K562 (cell line): ENCODE data around the gene ODAPH. TPM values are rescaled to one million over a fixed set of nuclear protein-coding genes. Genes with fewer than 3 reads are reported as not detected.
A peak's percentile ranks its signal among the peaks of the same experiment; 100 is the strongest.

Source experiments
- ASH1L ChIP-seq: fragments of 450-650 bp; IDR thresholded peaks from 2 replicates; pipeline ENCODE4 v1.6.1; 2018; ENCODE audit warnings: borderline replicate concordance, mild to moderate bottlenecking, low read depth; ENCODE audit not compliant: partially characterized antibody
- ATF1 ChIP-seq, 2 experiments: fragments of 450-650 bp in 1 of 2; IDR thresholded peaks; 2 replicates each; pipeline ENCODE4 v1.6.1; 2016; ENCODE audit warnings: missing compliant biosample characterization in 1 of 2, missing genetic modification characterization in 1 of 2
- EWSR1 ChIP-seq: fragments of 450-650 bp; IDR thresholded peaks from 2 replicates; pipeline ENCODE4 v1.6.1; 2018; ENCODE audit warnings: borderline replicate concordance, mild to moderate bottlenecking, low read depth, moderate library complexity; ENCODE audit not compliant: partially characterized antibody
- FOXP1 ChIP-seq: sonication (generic); formaldehyde crosslinking; IDR thresholded peaks from 2 replicates; pipeline ENCODE4 v1.8.0; 2022; ENCODE audit warnings: mild to moderate bottlenecking, missing genetic modification reagents
- GABPB1 ChIP-seq: sonication (generic); formaldehyde crosslinking; IDR thresholded peaks from 2 replicates; pipeline ENCODE4 v1.8.0; 2022; ENCODE audit warnings: mild to moderate bottlenecking, missing genetic modification reagents
- HDAC2 ChIP-seq: fragments of 450-650 bp; IDR thresholded peaks from 2 replicates; pipeline ENCODE4 v1.6.1; 2016; ENCODE audit warnings: mild to moderate bottlenecking
- HLTF ChIP-seq: fragments of 450-650 bp; IDR thresholded peaks from 2 replicates; pipeline ENCODE4 v1.6.1; 2016
- JUNB ChIP-seq: fragments of 450-650 bp; formaldehyde crosslinking; conservative IDR thresholded peaks from 2 replicates; pipeline ENCODE4 v1.4.0; 2020; ENCODE audit warnings: mild to moderate bottlenecking
- KLF13 ChIP-seq: fragments of 450-650 bp; IDR thresholded peaks from 2 replicates; pipeline ENCODE4 v1.6.1; 2016; ENCODE audit warnings: missing genetic modification characterization, low read depth, mild to moderate bottlenecking, missing compliant biosample characterization, moderate library complexity, borderline replicate concordance
- KLF16 ChIP-seq: IDR thresholded peaks from 2 replicates; pipeline ENCODE4 v1.6.1; 2016; ENCODE audit warnings: antibody characterized with exemption
- L3MBTL2 ChIP-seq: fragments of 450-650 bp; IDR thresholded peaks from 2 replicates; pipeline ENCODE4 v1.6.1; 2016; ENCODE audit warnings: mild to moderate bottlenecking, moderate library complexity
- MXI1 ChIP-seq: IDR thresholded peaks from 2 replicates; pipeline ENCODE4 v1.6.1; 2011; ENCODE audit warnings: low read depth, mild to moderate bottlenecking, improper control_type of control experiment, low read length
- NELFE ChIP-seq: IDR thresholded peaks from 2 replicates; pipeline ENCODE4 v1.6.1; 2011; ENCODE audit warnings: mild to moderate bottlenecking; ENCODE audit not compliant: insufficient read depth, insufficient read length
- POLR2AphosphoS5 ChIP-seq: IDR thresholded peaks from 2 replicates; pipeline ENCODE4 v1.6.1; 2011; ENCODE audit warnings: mild to moderate bottlenecking, low read depth, low read length, moderate library complexity; ENCODE audit not compliant: control insufficient read depth, insufficient read depth
- RNF2 ChIP-seq: sonication (generic); IDR thresholded peaks from 2 replicates; pipeline ENCODE4 v1.6.1; 2016
- RUNX1 ChIP-seq: sonication (generic); IDR thresholded peaks from 2 replicates; pipeline ENCODE4 v1.6.1; 2016; ENCODE audit warnings: antibody characterized with exemption, low read depth
- SMAD4 ChIP-seq: fragments of 250-450 bp; sonication (Bioruptor Pico); conservative IDR thresholded peaks from 2 replicates; pipeline ENCODE4 v1.8.0; 2021; ENCODE audit warnings: inconsistent platforms, mild to moderate bottlenecking, moderate library complexity
- TOE1 ChIP-seq, 2 experiments: fragments of 450-650 bp in 1 of 2; sonication (generic) in 1 of 2; formaldehyde crosslinking in 1 of 2; IDR thresholded peaks; 2 replicates each; pipeline versions ENCODE4 v1.7.1 to v1.8.0; 2016 to 2022; ENCODE audit warnings: borderline replicate concordance in 2 of 2, mild to moderate bottlenecking in 2 of 2, antibody characterized with exemption in 1 of 2, inconsistent platforms in 1 of 2, low read depth in 1 of 2, missing genetic modification reagents in 1 of 2, moderate library complexity in 1 of 2
- ZBTB26 ChIP-seq: fragments of 450-650 bp; formaldehyde crosslinking; IDR thresholded peaks from 2 replicates; pipeline ENCODE4 v1.4.0; 2022; ENCODE audit warnings: missing genetic modification characterization
- ZNF408 ChIP-seq: fragments of 250-450 bp; sonication (Bioruptor Pico); IDR thresholded peaks from 2 replicates; pipeline ENCODE4 v1.4.0; 2020; ENCODE audit warnings: low read depth, mild to moderate bottlenecking, moderate library complexity
- ZNF707 ChIP-seq: fragments of 250-450 bp; sonication (Bioruptor Pico); conservative IDR thresholded peaks from 2 replicates; pipeline ENCODE4 v1.8.0; 2022; ENCODE audit warnings: inconsistent platforms, mild to moderate bottlenecking, moderate library complexity
- polyA plus RNA-seq, 8 experiments: library from polyadenylated mRNA; depleted of rRNA in 4 of 8; stranded (reverse) in 5 of 8; unstranded in 3 of 8; fragments of >200 nt; fragmentation: Nextera tagmentation in 2 of 8; fragmentation: Illumina TruSeq in 1 of 8; extraction: Ambion mirVana in 2 of 8; extraction: Trizol in 1 of 8; gene quantifications; 2 replicates each; pipeline versions ENCODE4 v1.2.1 to v1.2.3, GENCODE V29; 2011 to 2014; ENCODE audit warnings: inconsistent platforms in 1 of 8, missing spikeins in 1 of 8
- total RNA-seq, 7 experiments: library from RNA; depleted of rRNA in 6 of 7; stranded (reverse); fragments of >200 nt in 6 of 7; fragmentation: Illumina TruSeq in 2 of 7; extraction: Trizol in 2 of 7; gene quantifications; 2 replicates each; pipeline versions ENCODE4 v1.2.1 to v1.2.3, GENCODE V29; 2011 to 2021; ENCODE audit warnings: low replicate concordance in 1 of 7
- TF ChIP-seq, protein P1 (sequence below): fragments of 250-450 bp; sonication (Bioruptor Pico); IDR thresholded peaks from 2 replicates; pipeline ENCODE4 v1.8.0; 2022; ENCODE audit warnings: moderate library complexity, mild to moderate bottlenecking, inconsistent platforms
- TF ChIP-seq, protein P2 (sequence below): fragments of 250-450 bp; sonication (Bioruptor Pico); IDR thresholded peaks from 2 replicates; pipeline ENCODE4 v1.9.0; 2021; ENCODE audit warnings: mild to moderate bottlenecking, inconsistent platforms

ODAPH gene
- total and polyA plus RNA-seq, 9 of the 15 experiments (the other 6 are each of a cell fraction or from before 2014, with no cell fraction given), result not detected

DNA sequence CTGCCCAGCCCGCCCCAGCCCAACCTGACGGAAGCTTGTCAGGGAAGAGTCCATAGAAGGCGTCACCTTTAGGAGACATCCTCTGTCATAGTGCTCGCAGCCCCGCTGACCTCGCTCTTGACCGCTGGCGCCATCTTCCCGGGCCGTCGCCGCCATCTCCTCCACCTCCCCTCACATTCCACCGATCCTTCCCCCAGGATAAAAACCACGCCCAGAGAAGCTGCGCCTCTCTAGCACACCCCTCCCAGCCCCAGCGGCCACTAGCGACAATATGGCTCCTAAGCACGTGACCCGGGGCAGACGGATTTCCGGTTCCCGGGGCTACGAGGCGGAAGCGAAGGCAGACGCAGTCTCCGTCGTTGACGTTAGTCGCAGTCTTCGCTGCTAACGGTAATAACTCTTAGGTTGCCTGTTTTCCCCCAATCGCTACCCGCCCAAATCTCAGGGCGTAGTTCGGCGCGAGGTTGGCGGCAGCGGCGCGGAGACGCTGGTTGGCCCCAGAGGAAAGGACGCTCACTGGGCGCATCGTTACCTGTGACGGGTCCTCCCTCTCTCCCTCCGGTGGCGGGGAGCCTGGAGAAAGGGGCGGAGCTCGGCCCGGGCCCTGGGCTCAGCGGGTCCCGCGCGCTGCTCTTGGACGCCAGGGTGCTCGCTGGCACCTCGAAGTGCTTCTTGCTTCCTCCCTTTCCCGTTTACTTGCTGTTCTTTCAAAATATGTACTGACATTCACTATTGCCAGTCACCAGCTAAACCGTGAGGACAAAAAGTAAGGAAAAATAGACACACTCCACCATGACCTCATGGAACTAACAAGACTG lies 41.5 kb upstream of the ODAPH start, which contains the start of the genes RCHY1 and THAP6 (continued):
- TF ChIP-seq HLTF (0 out of 2 replicates have a peak, but pooled peaks have one; percentile 48), ATF1 (CRISPR knock-in tag; IDR thresholded peaks at IDR 0.05) (no peak), ATF1 (tag; IDR thresholded peaks at IDR 0.05) (peak; percentile 95), POLR2AphosphoS5 (peak; percentile 78), NELFE (no peak), RNF2 (peak; percentile 38; the same call in 1 of the 2 replicates), TOE1 (IDR thresholded peaks at IDR 0.05; ENCODE audit: borderline replicate concordance) (peak; percentile 99), TOE1 (CRISPR knock-in tag; IDR thresholded peaks at IDR 0.05; ENCODE audit: borderline replicate concordance, low read depth) (no peak), EWSR1 (no peak), KLF16 (no peak), KLF13 (peak; percentile 34; the same call in 1 of the 2 replicates), ZBTB26 (CRISPR knock-in tag) (no peak), ZNF408 (CRISPR knock-in tag) (no peak), L3MBTL2 (peak; percentile 72), HDAC2 (peak; percentile 59), SMAD4 (peak; percentile 60), MXI1 (0 out of 2 replicates have a peak, but pooled peaks have one; percentile 24), ASH1L (peak; percentile 73), ZNF707 (no peak), FOXP1 (CRISPR knock-in tag) (peak; percentile 32; the same call in 1 of the 2 replicates), JUNB (CRISPR knock-in tag) (no peak), RUNX1 (no peak), GABPB1 (CRISPR knock-in tag) (peak; percentile 99)
- TF ChIP-seq, protein P1, sequence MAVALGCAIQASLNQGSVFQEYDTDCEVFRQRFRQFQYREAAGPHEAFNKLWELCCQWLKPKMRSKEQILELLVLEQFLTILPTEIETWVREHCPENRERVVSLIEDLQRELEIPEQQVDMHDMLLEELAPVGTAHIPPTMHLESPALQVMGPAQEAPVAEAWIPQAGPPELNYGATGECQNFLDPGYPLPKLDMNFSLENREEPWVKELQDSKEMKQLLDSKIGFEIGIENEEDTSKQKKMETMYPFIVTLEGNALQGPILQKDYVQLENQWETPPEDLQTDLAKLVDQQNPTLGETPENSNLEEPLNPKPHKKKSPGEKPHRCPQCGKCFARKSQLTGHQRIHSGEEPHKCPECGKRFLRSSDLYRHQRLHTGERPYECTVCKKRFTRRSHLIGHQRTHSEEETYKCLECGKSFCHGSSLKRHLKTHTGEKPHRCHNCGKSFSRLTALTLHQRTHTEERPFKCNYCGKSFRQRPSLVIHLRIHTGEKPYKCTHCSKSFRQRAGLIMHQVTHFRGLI (CRISPR knock-in tag), result no peak
- TF ChIP-seq, protein P2, sequence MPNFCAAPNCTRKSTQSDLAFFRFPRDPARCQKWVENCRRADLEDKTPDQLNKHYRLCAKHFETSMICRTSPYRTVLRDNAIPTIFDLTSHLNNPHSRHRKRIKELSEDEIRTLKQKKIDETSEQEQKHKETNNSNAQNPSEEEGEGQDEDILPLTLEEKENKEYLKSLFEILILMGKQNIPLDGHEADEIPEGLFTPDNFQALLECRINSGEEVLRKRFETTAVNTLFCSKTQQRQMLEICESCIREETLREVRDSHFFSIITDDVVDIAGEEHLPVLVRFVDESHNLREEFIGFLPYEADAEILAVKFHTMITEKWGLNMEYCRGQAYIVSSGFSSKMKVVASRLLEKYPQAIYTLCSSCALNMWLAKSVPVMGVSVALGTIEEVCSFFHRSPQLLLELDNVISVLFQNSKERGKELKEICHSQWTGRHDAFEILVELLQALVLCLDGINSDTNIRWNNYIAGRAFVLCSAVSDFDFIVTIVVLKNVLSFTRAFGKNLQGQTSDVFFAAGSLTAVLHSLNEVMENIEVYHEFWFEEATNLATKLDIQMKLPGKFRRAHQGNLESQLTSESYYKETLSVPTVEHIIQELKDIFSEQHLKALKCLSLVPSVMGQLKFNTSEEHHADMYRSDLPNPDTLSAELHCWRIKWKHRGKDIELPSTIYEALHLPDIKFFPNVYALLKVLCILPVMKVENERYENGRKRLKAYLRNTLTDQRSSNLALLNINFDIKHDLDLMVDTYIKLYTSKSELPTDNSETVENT (CRISPR knock-in tag), result 0 out of 2 replicates have a peak, but pooled peaks have one; percentile 7
